HepG2 (cell line): Measurements from ENCODE around the gene NEDD8. TPM values are rescaled to one million over a fixed set of nuclear protein-coding genes. Genes with fewer than 3 reads are reported as not detected.

ENCODE experiments used
- ADNP ChIP-seq: sonication (generic); formaldehyde crosslinking; IDR thresholded peaks from 2 replicates; pipeline ENCODE4 v1.4.0; 2020; ENCODE audit warnings: missing genetic modification reagents
- ARNT ChIP-seq: fragments of 450-650 bp; IDR thresholded peaks from 2 replicates; pipeline ENCODE4 v1.6.1; 2017
- CAMTA2 ChIP-seq: sonication (generic); formaldehyde crosslinking; IDR thresholded peaks from 2 replicates; pipeline ENCODE4 v1.4.0; 2020; ENCODE audit warnings: mild to moderate bottlenecking, missing genetic modification reagents, borderline replicate concordance
- FOXM1 ChIP-seq: sonication (generic); formaldehyde crosslinking; IDR thresholded peaks from 2 replicates; pipeline ENCODE4 v1.5.0; 2020; ENCODE audit warnings: missing genetic modification reagents
- FUBP1 ChIP-seq: sonication (generic); formaldehyde crosslinking; IDR thresholded peaks from 2 replicates; pipeline ENCODE4 v1.5.1; 2020; ENCODE audit warnings: missing genetic modification reagents, mild to moderate bottlenecking, borderline replicate concordance
- KAT2B ChIP-seq: fragments of 150-350 bp; IDR thresholded peaks from 2 replicates; pipeline ENCODE4 v1.6.1; 2014; ENCODE audit warnings: low read depth, low read length, borderline replicate concordance
- KLF16 ChIP-seq, 2 experiments: sonication (generic) in 1 of 2; formaldehyde crosslinking in 1 of 2; IDR thresholded peaks; 2 replicates each; pipeline versions ENCODE4 v1.6.1 to v1.8.0; 2016 to 2023; ENCODE audit warnings: missing genetic modification reagents in 2 of 2, missing compliant biosample characterization in 1 of 2
- NFAT5 ChIP-seq: sonication (generic); formaldehyde crosslinking; IDR thresholded peaks from 2 replicates; pipeline ENCODE4 v1.4.0; 2020; ENCODE audit warnings: missing genetic modification reagents
- NFKBIZ ChIP-seq: IDR thresholded peaks from 2 replicates; pipeline ENCODE4 v1.6.1; 2018; ENCODE audit warnings: missing genetic modification reagents, missing compliant biosample characterization
- PHF21A ChIP-seq: sonication (generic); formaldehyde crosslinking; IDR thresholded peaks from 2 replicates; pipeline ENCODE4 v1.5.0; 2020; ENCODE audit warnings: mild to moderate bottlenecking, missing genetic modification reagents
- RBFOX2 ChIP-seq: fragments of 200-400 bp; formaldehyde crosslinking; IDR thresholded peaks from 2 replicates; pipeline ENCODE4 v1.6.1; 2017; ENCODE audit warnings: low read depth, mild to moderate bottlenecking, low read length
- RBM39 ChIP-seq: fragments of 200-400 bp; formaldehyde crosslinking; IDR thresholded peaks from one replicate; pipeline ENCODE4 v1.6.1; 2018; ENCODE audit warnings: antibody characterized with exemption, mild to moderate bottlenecking, low read depth, low read length; ENCODE audit not compliant: poor library complexity, severe bottlenecking
- REPIN1 ChIP-seq: sonication (generic); formaldehyde crosslinking; IDR thresholded peaks from 2 replicates; pipeline ENCODE4 v1.8.0; 2022; ENCODE audit warnings: missing genetic modification reagents, low read depth, mild to moderate bottlenecking, borderline replicate concordance
- SAFB2 ChIP-seq: sonication (generic); formaldehyde crosslinking; IDR thresholded peaks from 2 replicates; pipeline ENCODE4 v1.5.1; 2020; ENCODE audit warnings: missing genetic modification reagents, low read depth, mild to moderate bottlenecking, borderline replicate concordance
- SMARCE1 ChIP-seq: fragments of 450-650 bp; IDR thresholded peaks from 2 replicates; pipeline ENCODE4 v1.6.1; 2017; ENCODE audit warnings: borderline replicate concordance
- TP53 ChIP-seq: sonication (generic); formaldehyde crosslinking; conservative IDR thresholded peaks from 2 replicates; pipeline ENCODE4 v1.4.0; 2020; ENCODE audit warnings: missing genetic modification reagents
- ZBTB21 ChIP-seq: sonication (generic); formaldehyde crosslinking; IDR thresholded peaks from 2 replicates; pipeline ENCODE4 v1.4.0; 2020; ENCODE audit warnings: missing genetic modification reagents
- ZNF644 ChIP-seq: IDR thresholded peaks from 2 replicates; pipeline ENCODE4 v1.6.1; 2016; ENCODE audit warnings: low read depth
- ZNF747 ChIP-seq: sonication (generic); formaldehyde crosslinking; IDR thresholded peaks from 2 replicates; pipeline ENCODE4 v1.8.1; 2023; ENCODE audit warnings: missing genetic modification reagents, mild to moderate bottlenecking, borderline replicate concordance
- ZNF83 ChIP-seq: sonication (generic); formaldehyde crosslinking; IDR thresholded peaks from 2 replicates; pipeline ENCODE4 v1.4.0; 2020; ENCODE audit warnings: missing genetic modification reagents, mild to moderate bottlenecking, borderline replicate concordance
- ZNF839 ChIP-seq: sonication (generic); formaldehyde crosslinking; IDR thresholded peaks from 2 replicates; pipeline ENCODE4 v1.4.0; 2020; ENCODE audit warnings: missing genetic modification reagents, mild to moderate bottlenecking, borderline replicate concordance
- polyA plus RNA-seq, 8 experiments: library from polyadenylated mRNA; depleted of rRNA in 3 of 8; stranded (reverse) in 7 of 8; unstranded in 1 of 8; fragments of >200 nt; fragmentation: Illumina TruSeq in 4 of 8; extraction: Trizol in 4 of 8; gene quantifications; 2 replicates each; pipeline versions ENCODE4 v1.2.1 to v1.2.3, GENCODE V29; 2011 to 2016; ENCODE audit warnings: low read depth in 4 of 8, missing spikeins in 1 of 8, mixed read lengths in 1 of 8; ENCODE audit not compliant: insufficient read depth in 1 of 8
- total RNA-seq, 5 experiments: library from RNA; depleted of rRNA; stranded (reverse); fragments of >200 nt; fragmentation: Illumina TruSeq; extraction: Trizol; gene quantifications; 2 replicates each; pipeline ENCODE4 v1.2.3, GENCODE V29; 2016; ENCODE audit warnings: low read depth in 1 of 5
- TF ChIP-seq, protein P1 (sequence below): sonication (generic); formaldehyde crosslinking; IDR thresholded peaks from 2 replicates; pipeline ENCODE4 v1.8.1; 2022; ENCODE audit warnings: mild to moderate bottlenecking, missing genetic modification reagents

Gene NEDD8
- total and polyA plus RNA-seq, 2 of the 13 experiments (the other 11 are each of a cell fraction or from before 2014, with no cell fraction given): 535 to 713 TPM

- peak; percentile 58 to 98; a peak in 2 of 4 replicates for TF ChIP-seq KLF16 (CRISPR knock-in tag; IDR thresholded peaks at IDR 0.05)
- TF ChIP-seq KAT2B: no peak
- TF ChIP-seq FUBP1 (CRISPR knock-in tag): no peak
- TF ChIP-seq RBFOX2: peak; percentile 95
- peak; percentile 99 for TF ChIP-seq ZNF83 (CRISPR knock-in tag)
- TF ChIP-seq ARNT: no peak
- no peak for TF ChIP-seq SMARCE1
- TF ChIP-seq FOXM1: no peak
- TF ChIP-seq NFKBIZ (CRISPR knock-in tag): peak; percentile 92
- TF ChIP-seq, protein P1, sequence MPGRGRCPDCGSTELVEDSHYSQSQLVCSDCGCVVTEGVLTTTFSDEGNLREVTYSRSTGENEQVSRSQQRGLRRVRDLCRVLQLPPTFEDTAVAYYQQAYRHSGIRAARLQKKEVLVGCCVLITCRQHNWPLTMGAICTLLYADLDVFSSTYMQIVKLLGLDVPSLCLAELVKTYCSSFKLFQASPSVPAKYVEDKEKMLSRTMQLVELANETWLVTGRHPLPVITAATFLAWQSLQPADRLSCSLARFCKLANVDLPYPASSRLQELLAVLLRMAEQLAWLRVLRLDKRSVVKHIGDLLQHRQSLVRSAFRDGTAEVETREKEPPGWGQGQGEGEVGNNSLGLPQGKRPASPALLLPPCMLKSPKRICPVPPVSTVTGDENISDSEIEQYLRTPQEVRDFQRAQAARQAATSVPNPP (CRISPR knock-in tag): peak; percentile 97
- TF ChIP-seq PHF21A (CRISPR knock-in tag): no peak
- TF ChIP-seq RBM39: peak; percentile 93
- TF ChIP-seq TP53: no peak; the same call in none of the 2 replicates
- peak; percentile 98 for TF ChIP-seq SAFB2 (CRISPR knock-in tag)
- peak; percentile 97 for TF ChIP-seq NFAT5 (CRISPR knock-in tag)
- peak; percentile 98; the same call in 1 of the 2 replicates for TF ChIP-seq ZNF839 (CRISPR knock-in tag)
- no peak for TF ChIP-seq ADNP (CRISPR knock-in tag)
- peak; percentile 98 for TF ChIP-seq CAMTA2 (CRISPR knock-in tag)
- TF ChIP-seq ZBTB21: peak; percentile 93
- TF ChIP-seq REPIN1 (CRISPR knock-in tag): peak; percentile 100
- TF ChIP-seq ZNF747: peak; percentile 90; the same call in 1 of the 2 replicates
- peak; percentile 92 for TF ChIP-seq ZNF644 (CRISPR knock-in tag)
These were observed 16.4 kb downstream of the NEDD8 start, which contains the start of gene MDP1 (continued) for GRCh38 chr14:24215495-24216344.
